Gastroesophageal sphincter (tissue), 4 donors: ENCODE data around the gene RIC3. TPM values are rescaled to one million over a fixed set of nuclear protein-coding genes. Genes with fewer than 3 reads are reported as not detected.

Experiments used
- ATAC-seq: fragments of 150-250 bp; one replicate; pipeline ENCODE4 v1.9.1; 2016; ENCODE audit warnings: mild to moderate bottlenecking, moderate library complexity
- H3K27ac ChIP-seq, 4 donors: fragments of 200-600 bp; sonication (generic) in 3 of 4; 1 replicate in 3 of 4; 2 replicates in 1 of 4; pipeline ENCODE4 v1.5.1; 2016 to 2019
- H3K27me3 ChIP-seq: fragments of 200-600 bp; sonication (generic); one replicate; pipeline ENCODE4 v1.5.1; 2019
- H3K36me3 ChIP-seq, 2 donors: fragments of 200-600 bp; sonication (generic); one replicate each; pipeline ENCODE4 v1.5.1; 2019; ENCODE audit warnings: control low read depth in 1 of 2
- H3K4me1 ChIP-seq, 3 donors: fragments of 200-600 bp; sonication (generic); 1 replicate in 2 of 3; 2 replicates in 1 of 3; pipeline ENCODE4 v1.5.1; 2016 to 2019; ENCODE audit warnings: control low read depth in 2 of 3
- H3K4me3 ChIP-seq, 2 donors: fragments of 200-600 bp; sonication (generic); one replicate each; pipeline ENCODE4 v1.5.1; 2019; ENCODE audit warnings: mild to moderate bottlenecking in 1 of 2, moderate library complexity in 1 of 2
- H3K9me3 ChIP-seq, 3 donors: fragments of 200-600 bp; sonication (generic); one replicate each; pipeline ENCODE4 v1.5.1; 2017 to 2019; ENCODE audit warnings: control low read depth in 2 of 3
- EP300 ChIP-seq: sonication (generic); formaldehyde crosslinking; IDR thresholded peaks from one replicate; pipeline ENCODE4 v1.6.1; 2017; ENCODE audit warnings: antibody characterized with exemption, mild to moderate bottlenecking
- POLR2A ChIP-seq, 2 donors: fragments of 450-650 bp; IDR thresholded peaks; one replicate each; pipeline ENCODE4 v1.6.1; 2017; ENCODE audit warnings: antibody characterized with exemption in 2 of 2, mild to moderate bottlenecking in 2 of 2, moderate library complexity in 1 of 2
- POLR2AphosphoS5 ChIP-seq: sonication (generic); formaldehyde crosslinking; IDR thresholded peaks from one replicate; pipeline ENCODE4 v1.6.1; 2017; ENCODE audit warnings: antibody characterized with exemption
- WGBS, 2 donors: methylation state at CpG; one replicate each; pipeline ENCODE4 v1.1.5; 2018; ENCODE audit warnings: low coverage in 1 of 2; 5-methylcytosine and 5-hydroxymethylcytosine counted together
- total RNA-seq, 4 donors: library from RNA; depleted of rRNA; stranded (reverse); fragments of >200 nt; gene quantifications; one replicate each; pipeline ENCODE4 v1.1.0, GENCODE V29; 2016
- TF ChIP-seq, protein P1 (sequence below), 4 experiments: fragments of 200-600 bp in 2 of 4; fragments of 450-650 bp in 2 of 4; sonication (generic) in 1 of 4; IDR thresholded peaks; one replicate each; pipeline ENCODE4 v1.5.1; 2017 to 2019; ENCODE audit warnings: antibody characterized with exemption in 4 of 4, mild to moderate bottlenecking in 2 of 4, moderate library complexity in 2 of 4

Gene RIC3
- total RNA-seq, 4 donors from 2014 or later = 13.6 to 33.2 (median 20.9) TPM

DNA sequence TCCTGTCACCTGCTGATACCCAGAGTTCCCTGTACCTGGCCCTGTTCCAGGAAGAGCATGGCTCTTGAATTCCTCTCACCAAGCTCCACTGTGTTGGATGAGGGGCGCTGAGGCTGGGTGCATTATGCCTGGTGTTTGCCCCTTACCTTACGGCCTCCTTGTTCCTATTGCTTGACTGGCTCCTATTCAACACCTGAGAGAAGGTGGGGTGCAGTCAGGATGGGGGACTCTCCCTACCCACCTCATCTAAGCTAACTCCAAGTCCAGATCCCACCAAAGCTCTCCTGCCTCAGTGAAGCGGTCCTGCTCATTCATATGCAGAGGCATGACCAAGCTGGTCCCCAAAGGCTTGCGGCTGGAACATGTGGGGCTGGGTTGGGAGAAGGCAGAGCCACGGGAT, 35.8 kb upstream of the RIC3 start:
- ATAC-seq = no peak
- 0 to 90% methylated on average over 2 of the region's 5 CpGs for WGBS, 2 donors

DNA sequence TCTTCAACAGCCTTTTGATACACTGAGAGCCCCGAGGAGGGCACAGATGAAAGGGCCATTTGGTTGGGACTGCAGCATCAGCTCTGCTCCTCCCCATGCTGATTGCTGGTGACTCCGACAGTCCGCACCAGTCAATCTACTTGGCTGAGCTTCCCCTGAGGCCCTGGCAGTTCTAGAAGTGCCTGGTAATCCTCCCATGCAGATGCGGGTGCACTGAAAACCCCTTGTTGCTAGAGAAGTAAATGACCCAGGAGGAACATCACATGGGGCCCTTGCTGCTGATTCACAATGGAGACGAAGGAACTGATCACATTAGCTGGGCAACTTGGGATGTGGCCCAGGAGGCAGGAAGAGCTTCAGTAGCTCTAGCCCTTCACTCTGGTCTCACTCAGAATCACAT, 35.2 kb upstream of the RIC3 start:
- Histone ChIP-seq H3K4me3 (no peak overlapping the region), H3K4me1 (no peaks in the 10 kb centered on the region), H3K27ac (no peak overlapping the region), H3K36me3 (no peaks in the 10 kb centered on the region), H3K27me3 (peaks cover 32% of the 10 kb centered on the region), H3K9me3 (no peaks in the 10 kb centered on the region)
- no peak for ATAC-seq
- WGBS, 2 donors = 28 to 50% methylated on average over 2 to 3 of the region's 5 CpGs
- TF ChIP-seq EP300 (no peak), POLR2A (IDR thresholded peaks at IDR 0.05) (no peak), POLR2AphosphoS5 (no peak)
- TF ChIP-seq, protein P1, sequence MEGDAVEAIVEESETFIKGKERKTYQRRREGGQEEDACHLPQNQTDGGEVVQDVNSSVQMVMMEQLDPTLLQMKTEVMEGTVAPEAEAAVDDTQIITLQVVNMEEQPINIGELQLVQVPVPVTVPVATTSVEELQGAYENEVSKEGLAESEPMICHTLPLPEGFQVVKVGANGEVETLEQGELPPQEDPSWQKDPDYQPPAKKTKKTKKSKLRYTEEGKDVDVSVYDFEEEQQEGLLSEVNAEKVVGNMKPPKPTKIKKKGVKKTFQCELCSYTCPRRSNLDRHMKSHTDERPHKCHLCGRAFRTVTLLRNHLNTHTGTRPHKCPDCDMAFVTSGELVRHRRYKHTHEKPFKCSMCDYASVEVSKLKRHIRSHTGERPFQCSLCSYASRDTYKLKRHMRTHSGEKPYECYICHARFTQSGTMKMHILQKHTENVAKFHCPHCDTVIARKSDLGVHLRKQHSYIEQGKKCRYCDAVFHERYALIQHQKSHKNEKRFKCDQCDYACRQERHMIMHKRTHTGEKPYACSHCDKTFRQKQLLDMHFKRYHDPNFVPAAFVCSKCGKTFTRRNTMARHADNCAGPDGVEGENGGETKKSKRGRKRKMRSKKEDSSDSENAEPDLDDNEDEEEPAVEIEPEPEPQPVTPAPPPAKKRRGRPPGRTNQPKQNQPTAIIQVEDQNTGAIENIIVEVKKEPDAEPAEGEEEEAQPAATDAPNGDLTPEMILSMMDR (IDR thresholded peaks at IDR 0.05) = no peak

More for the DNA sequence above, 35.8 kb upstream of the RIC3 start:
- H3K4me1 ChIP-seq = no peaks in the 10 kb centered on the region
- TF ChIP-seq POLR2A (IDR thresholded peaks at IDR 0.05) (no peak), EP300 (no peak), POLR2AphosphoS5 (no peak)
- TF ChIP-seq, protein P1 (IDR thresholded peaks at IDR 0.05) = no peak
- no peaks in the 10 kb centered on the region for H3K36me3 ChIP-seq
- H3K9me3 ChIP-seq = no peaks in the 10 kb centered on the region
- no peak overlapping the region for H3K27ac ChIP-seq
- H3K27me3 ChIP-seq = peaks cover 38% of the 10 kb centered on the region
- H3K4me3 ChIP-seq = no peak overlapping the region

DNA sequence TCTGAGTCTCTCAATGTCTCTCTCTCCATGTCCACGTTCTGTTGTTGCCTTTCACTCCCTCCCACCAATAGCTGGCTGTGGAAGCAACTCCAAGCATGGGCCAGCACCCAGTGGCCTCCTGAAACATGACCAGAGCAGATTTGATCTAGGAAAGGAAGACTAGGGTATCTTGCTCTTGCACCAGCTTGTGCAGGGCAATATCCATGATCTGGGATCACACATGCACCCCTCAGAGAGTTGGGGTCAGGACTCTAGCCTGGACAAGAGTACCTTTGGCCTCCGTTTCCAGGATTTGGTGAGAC, 34.5 kb upstream of the RIC3 start:
- no peak overlapping the region for H3K27ac ChIP-seq
- 60 to 83% methylated on average over 1 of the region's 2 CpGs for WGBS, 2 donors
- no peak for ATAC-seq
- peaks cover 29% of the 10 kb centered on the region for H3K27me3 ChIP-seq
- TF ChIP-seq POLR2A (IDR thresholded peaks at IDR 0.05) (no peak), POLR2AphosphoS5 (no peak), EP300 (no peak)
- TF ChIP-seq, protein P1 (IDR thresholded peaks at IDR 0.05) = no peak
- no peaks in the 10 kb centered on the region for H3K9me3 ChIP-seq
- H3K4me3 ChIP-seq = no peak overlapping the region
- no peaks in the 10 kb centered on the region for H3K36me3 ChIP-seq
- no peaks in the 10 kb centered on the region for H3K4me1 ChIP-seq

DNA sequence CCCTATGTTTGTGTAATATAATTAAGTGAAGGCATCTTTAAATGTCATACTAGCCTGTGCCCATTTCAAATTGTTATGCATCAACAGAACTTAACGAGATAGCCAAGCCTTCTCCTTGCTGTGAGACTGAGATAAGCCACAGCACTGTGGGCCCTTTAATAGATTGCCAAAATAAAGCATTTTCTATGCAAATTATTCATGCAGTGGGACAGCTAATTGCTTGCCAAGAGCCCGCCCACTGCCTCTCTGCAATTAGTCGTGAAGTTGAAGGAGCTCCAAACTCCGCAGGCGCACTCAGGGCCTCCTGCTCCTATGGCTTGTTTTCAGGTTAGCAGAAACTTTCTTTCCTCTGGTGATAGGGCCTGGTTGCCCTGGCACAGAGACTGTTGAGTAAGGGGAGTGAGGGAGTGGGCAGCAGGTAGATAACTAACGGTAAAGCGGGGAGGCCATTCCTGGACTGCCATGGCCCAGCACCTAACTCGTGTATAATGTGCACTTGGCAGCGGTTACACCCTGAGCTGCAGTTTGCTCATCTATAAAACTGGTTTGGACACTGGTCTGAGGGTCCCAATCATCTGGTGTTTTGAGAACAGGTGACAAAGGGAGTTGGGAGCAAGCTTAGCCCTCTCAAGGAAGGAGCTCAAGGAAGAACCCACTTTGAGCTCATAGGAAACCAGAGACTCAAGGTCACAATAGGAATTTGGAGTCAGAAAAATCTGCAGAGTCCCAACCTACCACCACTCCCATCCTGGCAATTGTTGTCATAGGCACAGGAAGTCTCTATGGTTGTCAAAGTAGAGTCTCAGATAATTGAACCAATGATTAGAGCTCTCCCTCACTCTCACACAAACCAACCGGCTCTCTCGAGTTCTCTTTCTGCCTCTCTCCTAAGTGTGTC, 33.9 kb upstream of the RIC3 start:
- no peaks in the 10 kb centered on the region for H3K36me3 ChIP-seq
- no peaks in the 10 kb centered on the region for H3K4me1 ChIP-seq
- peaks cover 29% of the 10 kb centered on the region for H3K27me3 ChIP-seq
- no peak overlapping the region for H3K27ac ChIP-seq
- H3K4me3 ChIP-seq = no peak overlapping the region
- ATAC-seq = no peak
- TF ChIP-seq POLR2AphosphoS5 (no peak), POLR2A (IDR thresholded peaks at IDR 0.05) (no peak), EP300 (no peak)
- TF ChIP-seq, protein P1 (IDR thresholded peaks at IDR 0.05) = no peak
- WGBS, 2 donors = 63 to 82% methylated on average over 7 to 9 of the region's 11 CpGs
- no peaks in the 10 kb centered on the region for H3K9me3 ChIP-seq
